Fibroblast of upper back skin (primary cell): ENCODE results near the gene PSME3IP1.

Experiments used
- DNase-seq: peaks from one replicate; pipeline ENCODE4 v3.0.0-alpha.2; 2013

The PSME3IP1 gene

DNA sequence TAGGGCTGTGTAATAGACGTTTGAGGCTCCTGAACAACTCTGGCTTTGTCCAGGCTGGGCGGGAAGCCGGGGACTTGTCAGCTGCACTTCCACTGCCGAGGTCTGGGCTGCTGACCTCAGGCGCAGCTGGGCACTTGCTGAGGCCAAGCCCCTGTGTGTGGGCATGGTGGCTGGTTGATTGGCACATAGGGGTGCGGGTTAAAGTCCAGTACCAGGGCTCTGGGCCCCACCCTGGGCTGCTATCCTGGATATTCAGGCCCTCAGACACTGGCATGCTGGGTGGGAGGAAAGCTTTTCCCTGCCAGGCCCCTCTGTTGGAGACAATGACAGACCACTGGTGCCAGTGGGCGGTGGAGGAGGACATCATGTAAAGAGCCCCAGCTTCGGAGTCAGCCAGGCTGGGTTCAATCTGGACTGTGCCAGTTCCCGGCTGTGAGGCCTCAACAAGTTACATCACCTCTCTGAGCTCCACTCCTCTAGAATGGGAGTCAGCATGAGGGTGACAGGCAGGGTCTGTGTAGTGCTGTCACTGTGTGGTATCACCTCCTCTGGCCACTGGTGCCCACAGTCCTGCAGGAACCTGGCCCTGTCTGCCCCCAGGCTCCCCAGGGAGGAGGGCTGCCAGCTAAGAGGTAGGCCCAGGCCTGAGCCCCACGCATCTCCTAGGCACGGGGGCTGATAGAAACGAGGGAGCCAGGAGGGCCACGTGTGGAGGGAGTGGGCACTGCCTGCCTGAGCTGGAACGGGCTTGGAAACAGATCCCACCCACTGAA is 42.5 kb downstream of the PSME3IP1 start:
- no peak for DNase-seq

- DNase-seq: no peak
Measured at GRCh38 chr16:57141822-57142631, 43.8 kb downstream of the PSME3IP1 start.

- DNase-seq: no peak
Measured at GRCh38 chr16:57140931-57141668, 44.7 kb downstream of the PSME3IP1 start.

DNA sequence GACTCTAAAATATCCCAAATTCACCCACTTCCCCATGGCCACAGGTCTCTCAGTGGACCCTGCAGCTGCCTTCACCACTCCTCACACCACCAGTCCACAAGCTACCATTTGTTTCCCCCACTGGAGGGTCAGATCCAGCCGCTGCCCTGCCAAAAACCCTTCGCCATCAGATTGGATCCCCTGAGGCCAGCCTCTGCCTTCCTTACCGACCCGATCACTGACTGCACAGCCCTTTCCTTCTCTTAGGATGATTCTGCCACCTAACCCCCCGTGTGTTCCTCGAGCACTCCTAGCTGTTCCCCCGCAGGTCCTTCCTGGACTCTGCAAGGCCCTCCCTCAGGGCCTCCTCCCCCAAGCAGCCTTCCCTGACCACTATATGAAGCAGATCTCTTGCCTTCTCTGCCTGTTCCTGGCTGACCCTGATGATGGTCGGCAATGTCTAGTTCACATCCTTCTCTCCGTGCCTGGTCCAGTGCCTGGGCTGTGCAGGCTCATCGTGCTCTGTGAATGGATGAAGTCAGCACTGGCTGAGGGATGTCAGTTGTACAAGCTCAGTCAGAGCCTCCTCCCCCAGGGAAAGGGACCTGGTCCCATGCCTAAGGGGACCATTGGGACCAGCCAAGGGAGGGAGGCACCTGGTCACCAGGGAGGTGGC is 47.4 kb downstream of the PSME3IP1 start:
- no peak for DNase-seq

DNA sequence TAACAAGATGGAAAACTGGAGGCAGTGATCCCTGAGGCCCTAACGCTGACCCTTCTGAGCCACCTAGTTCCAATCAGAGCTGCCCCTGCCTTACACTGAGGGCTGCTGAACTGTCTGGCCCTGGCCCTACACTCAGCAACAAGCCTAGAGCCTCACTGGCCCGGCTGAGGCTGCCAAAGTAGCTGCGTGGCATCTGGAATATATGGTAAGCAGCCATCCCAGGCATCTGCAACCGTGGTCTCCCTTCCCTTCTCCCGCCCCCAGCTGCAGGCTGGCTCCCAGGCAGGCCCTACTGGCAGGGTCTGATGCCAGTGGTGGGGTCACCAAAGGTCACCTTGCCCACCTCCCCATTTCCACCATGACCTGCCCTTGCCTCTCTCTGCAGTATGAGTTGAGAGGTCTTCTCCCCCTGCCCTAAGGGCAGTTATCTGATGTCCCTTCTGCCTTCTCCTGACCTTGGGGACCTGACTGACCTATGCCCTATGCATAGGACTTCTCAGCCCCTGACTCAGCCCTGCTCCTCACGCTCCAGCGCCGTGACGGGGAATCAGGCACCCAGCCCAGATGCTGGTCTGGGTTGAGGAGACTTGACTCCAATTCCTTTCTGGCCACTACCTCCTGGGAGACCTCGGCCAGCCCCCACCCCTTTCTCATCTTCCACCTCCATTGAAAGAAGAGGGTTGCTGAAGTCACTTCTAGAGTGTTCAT is 48.1 kb downstream of the PSME3IP1 start:
- DNase-seq: no peak

DNA sequence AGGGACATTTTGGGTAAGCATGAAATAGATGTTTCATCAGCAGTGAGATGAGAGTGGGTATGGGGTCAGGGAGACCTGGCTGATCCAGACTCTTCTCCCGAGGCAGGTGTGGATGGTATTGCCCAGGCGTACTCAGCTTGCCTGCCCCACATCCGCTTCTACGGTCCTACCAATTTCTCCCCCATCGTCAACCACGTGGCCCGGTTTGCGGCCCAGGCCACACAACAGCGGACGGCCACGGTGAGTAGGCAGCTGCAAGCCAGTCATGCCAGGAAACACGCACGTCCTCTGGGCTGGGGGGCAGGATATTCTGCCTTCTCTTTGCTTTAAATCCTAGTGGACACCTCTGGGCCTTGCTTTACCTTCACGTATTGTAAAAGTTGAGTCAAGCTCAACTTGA is 48.8 kb downstream of the PSME3IP1 start:
- no peak for DNase-seq

GRCh38 chr16:57134982-57135381 is 50.9 kb downstream of the PSME3IP1 start:
- DNase-seq: no peak

GRCh38 chr16:57133886-57134285 is 52.0 kb downstream of the PSME3IP1 start:
- no peak for DNase-seq

DNA sequence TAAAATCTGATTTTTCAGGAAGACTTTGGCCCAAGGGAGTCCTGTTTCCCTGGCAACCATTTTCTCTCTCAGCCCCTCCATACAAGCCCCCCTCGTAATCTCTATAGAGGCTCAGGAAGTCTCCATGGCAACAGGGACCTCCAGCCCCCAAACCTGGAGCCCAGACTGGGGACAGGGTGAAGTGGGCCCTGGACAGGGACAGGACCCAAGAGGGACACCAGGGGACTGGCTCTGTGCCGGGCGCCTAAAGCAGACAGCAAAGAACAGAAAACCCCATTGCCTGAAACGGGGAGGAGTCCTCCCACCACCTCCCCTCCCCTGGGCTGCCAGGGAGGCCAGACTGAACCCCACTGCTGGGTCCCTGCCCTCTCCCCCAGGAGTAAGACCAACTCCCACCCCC is 52.8 kb downstream of the PSME3IP1 start:
- no peak for DNase-seq

DNA sequence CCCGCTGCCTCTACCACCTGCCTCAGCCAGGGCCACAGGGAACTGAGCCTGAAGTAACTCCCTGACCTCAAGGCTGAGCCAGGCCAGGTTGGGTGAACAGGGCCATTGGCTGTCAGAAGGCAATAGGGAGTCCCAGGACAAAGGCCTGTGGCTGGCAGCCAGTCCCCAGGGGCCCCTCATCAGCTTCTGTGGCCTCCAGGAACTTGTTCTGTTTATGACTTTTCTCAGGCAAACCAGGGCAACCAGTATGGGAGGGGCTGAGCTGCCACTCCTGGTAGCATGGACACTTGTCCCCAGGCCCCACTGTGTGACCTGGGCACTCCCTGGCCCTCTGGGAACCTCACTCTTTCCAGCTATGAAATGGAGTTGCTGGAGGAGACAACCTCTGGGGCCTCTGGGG is 53.4 kb downstream of the PSME3IP1 start:
- no peak for DNase-seq

GRCh38 chr16:57131351-57131970 is 54.4 kb downstream of the PSME3IP1 start:
- DNase-seq: no peak

GRCh38 chr16:57130950-57131321 is 54.9 kb downstream of the PSME3IP1 start:
- no peak for DNase-seq

GRCh38 chr16:57128771-57129389 is 57.0 kb downstream of the PSME3IP1 start:
- no peak for DNase-seq

- DNase-seq: no peak
Measured at GRCh38 chr16:57127836-57128235, 58.0 kb downstream of the PSME3IP1 start.

- DNase-seq: no peak
Measured at GRCh38 chr16:57127037-57127763, 58.6 kb downstream of the PSME3IP1 start.

DNA sequence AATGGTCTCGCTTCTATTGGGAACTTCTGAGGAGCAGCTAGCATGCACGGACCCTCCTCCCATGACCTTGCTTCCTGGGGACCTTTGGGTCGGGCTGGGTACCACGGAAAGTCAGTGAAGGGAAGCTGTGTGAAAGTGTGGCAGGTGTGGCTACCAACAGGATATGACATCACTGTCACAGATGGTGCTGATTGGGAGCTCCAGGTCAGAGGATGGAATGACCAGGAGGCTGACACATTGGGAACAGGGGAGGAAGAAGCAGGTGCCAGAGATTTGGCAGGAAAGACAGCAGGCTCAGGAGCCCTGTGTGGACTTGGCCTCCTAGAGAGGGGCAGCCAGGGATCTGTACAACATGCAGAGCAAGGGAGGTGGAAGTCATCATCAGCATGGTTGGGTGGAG is 59.4 kb downstream of the PSME3IP1 start:
- no peak for DNase-seq

- DNase-seq: no peak
Measured at GRCh38 chr16:57125969-57126368, 59.9 kb downstream of the PSME3IP1 start.

- no peak for DNase-seq
Measured at GRCh38 chr16:57125376-57125775, 60.5 kb downstream of the PSME3IP1 start.

DNA sequence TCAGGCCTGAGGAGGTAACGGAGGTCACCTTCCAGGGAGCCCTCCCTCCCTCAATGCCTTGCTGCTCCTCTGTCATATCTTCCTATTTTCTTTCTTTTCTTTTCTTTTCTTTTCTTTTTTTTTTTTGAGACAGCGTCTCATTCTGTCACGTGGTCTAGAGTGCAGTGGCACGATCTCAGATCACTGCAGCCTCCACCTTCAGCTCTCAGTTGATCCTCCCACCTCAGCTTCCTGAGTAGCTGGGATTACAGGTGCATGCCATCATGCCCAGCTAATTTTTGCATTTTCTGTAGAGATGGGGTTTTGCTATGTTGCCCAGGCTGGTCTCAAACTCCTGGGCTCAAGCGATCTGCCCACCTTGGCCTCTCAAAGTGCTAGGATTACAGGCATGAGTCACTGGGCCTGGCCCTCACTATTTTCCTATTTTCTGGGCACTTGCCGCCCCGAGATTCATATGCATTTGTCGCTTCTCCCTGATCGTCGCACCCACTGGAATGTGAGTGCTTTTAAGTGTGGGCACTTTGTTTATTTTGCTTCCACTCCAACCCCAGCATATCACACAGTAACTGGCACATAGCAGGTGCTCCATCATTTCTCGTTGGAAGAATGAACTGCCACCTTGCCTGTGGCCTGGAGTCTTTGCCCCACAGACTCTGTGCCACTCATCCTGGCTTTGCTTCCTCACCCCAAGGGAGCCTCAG is 61.7 kb downstream of the PSME3IP1 start:
- DNase-seq: no peak
